ENCODE data around the gene CDH4.

CDH4 gene

GRCh38 chr20:61888101-61888865 lies 636.2 kb downstream of the CDH4 start:
- H3K4me3 ChIP-seq (ENCODE audit: low read depth, low read length): no peak overlapping the region
- TF ChIP-seq CTCF (IDR thresholded peaks at IDR 0.05; ENCODE audit: control insufficient read depth, extremely low read depth, insufficient read depth): no peak

DNA sequence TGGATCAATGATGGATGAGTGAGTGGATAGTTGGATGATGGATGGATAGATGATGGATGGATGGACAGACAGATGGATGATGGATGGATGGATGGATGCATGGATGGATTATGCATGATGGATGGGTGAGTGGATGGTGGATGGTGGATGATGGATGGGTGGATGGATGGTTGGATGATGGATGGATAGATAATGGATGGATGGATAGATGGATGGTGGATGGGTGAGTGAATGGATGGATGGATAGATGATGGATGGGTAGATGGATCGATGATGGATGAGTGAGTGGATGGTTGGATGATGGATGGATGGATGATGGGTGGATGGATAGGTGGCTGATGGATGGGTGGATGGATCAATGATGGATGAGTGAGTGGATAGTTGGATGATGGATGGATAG lies 637.6 kb downstream of the CDH4 start:
- DNase-seq (ENCODE audit: low read depth): no peak

More at GRCh38 chr20:61888101-61888865, 636.2 kb downstream of the CDH4 start:
- DNase-seq (ENCODE audit: low read depth): no peak

GRCh38 chr20:61890210-61890609 lies 638.1 kb downstream of the CDH4 start:
- DNase-seq (ENCODE audit: low read depth): no peak
- TF ChIP-seq CTCF (IDR thresholded peaks at IDR 0.05; ENCODE audit: control insufficient read depth, extremely low read depth, insufficient read depth): no peak
- H3K4me3 ChIP-seq (ENCODE audit: low read depth, low read length): no peak overlapping the region

More for the DNA sequence above, 637.6 kb downstream of the CDH4 start:
- TF ChIP-seq CTCF (IDR thresholded peaks at IDR 0.05; ENCODE audit: control insufficient read depth, extremely low read depth, insufficient read depth): no peak
- H3K4me3 ChIP-seq (ENCODE audit: low read depth, low read length): no peak overlapping the region

DNA sequence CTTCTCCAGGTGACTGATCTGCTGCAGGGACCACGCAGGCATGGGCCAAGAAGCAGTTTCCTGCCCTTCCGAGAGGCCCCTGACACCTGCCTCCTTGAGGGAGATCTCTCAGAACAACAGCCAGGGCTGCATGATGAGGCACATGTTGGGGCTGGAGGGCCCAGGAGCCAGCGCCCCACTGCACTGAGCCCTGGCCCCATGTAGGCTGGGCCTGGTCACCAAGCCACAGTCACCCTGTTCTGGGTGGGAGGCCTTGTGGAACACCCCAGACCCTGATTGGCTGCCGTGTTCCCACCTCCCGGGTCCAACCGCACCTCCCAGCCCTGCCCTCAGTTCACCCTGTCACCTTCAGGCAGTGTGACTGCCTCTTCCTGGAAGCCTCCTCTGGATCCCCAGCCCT lies 639.4 kb downstream of the CDH4 start:
- no peak for TF ChIP-seq CTCF (IDR thresholded peaks at IDR 0.05; ENCODE audit: control insufficient read depth, extremely low read depth, insufficient read depth)
- H3K4me3 ChIP-seq (ENCODE audit: low read depth, low read length): no peak overlapping the region
- no peak for DNase-seq (ENCODE audit: low read depth)

- no peak for TF ChIP-seq CTCF (IDR thresholded peaks at IDR 0.05; ENCODE audit: control insufficient read depth, extremely low read depth, insufficient read depth)
- DNase-seq (ENCODE audit: low read depth): no peak
Observed at GRCh38 chr20:61891916-61892649, 640.0 kb downstream of the CDH4 start.

DNA sequence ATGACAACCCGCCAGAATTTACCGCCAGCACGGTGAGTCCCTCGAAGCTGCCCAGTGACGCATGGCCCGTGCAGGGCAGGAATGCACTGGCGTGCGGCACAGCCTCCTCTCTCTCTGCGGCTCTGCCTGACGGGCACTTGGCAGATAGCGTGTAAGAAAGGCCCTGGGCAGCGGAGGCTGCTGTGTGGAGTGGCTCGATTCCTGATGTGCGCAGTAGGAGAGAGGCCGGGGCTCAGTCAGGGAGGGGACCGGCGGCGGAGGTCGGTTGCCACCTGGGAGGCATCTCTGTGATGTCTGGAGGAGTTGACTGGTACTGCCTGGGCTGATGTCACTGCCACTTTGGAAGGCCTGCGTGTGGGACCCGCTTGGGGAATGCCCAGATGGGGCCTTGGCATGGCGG lies 643.0 kb downstream of the CDH4 start:
- no peak overlapping the region for H3K4me3 ChIP-seq (ENCODE audit: low read depth, low read length)
- no peak for DNase-seq (ENCODE audit: low read depth)
- no peak for TF ChIP-seq CTCF (IDR thresholded peaks at IDR 0.05; ENCODE audit: control insufficient read depth, extremely low read depth, insufficient read depth)

More at GRCh38 chr20:61891916-61892649, 640.0 kb downstream of the CDH4 start:
- no peak overlapping the region for H3K4me3 ChIP-seq (ENCODE audit: low read depth, low read length)

All from LNCaP clone FGC (cell line).